NOMO-1 treated with DMSO at 0.1 percent for 48 hours (cell line): ENCODE data around the gene RASL10B.

Source experiments
- DNase-seq: peaks from one replicate; lab custom pipeline; 2025; ENCODE audit not compliant: unreplicated experiment; lab: John Stamatoyannopoulos, UW

The RASL10B gene

DNA sequence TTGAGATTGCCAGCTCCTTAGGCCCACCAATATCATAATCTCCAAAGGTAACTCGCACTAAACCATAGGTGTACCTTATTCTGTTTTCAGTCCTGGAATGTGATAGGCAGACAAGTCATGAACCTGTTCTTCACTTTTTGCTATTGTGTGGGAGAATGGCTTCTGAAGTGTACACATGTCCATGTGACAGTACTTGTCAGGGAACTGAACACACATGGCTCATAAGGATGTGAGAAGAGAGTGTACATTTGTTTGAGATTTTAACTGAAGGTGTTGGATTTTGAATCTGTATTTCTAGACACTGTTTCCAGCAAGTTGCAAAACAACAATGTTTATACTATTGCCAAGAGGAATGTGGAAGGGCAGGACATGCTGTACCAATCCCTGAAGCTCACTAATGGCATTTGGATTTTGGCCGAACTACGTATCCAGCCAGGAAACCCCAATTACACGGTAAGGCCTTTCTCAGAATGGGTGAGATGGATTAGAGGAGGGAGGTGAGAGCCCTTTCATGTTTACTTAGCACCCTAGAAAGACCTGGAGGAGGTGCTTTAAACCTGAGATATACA lies 14.5 kb upstream of the RASL10B start:
- DNase-seq = no peak

- DNase-seq = no peak
These were observed 14.0 kb upstream of the RASL10B start for GRCh38 chr17:35717475-35717874.

- no peak for DNase-seq
These were observed 7.7 kb upstream of the RASL10B start for GRCh38 chr17:35723735-35724134.

DNA sequence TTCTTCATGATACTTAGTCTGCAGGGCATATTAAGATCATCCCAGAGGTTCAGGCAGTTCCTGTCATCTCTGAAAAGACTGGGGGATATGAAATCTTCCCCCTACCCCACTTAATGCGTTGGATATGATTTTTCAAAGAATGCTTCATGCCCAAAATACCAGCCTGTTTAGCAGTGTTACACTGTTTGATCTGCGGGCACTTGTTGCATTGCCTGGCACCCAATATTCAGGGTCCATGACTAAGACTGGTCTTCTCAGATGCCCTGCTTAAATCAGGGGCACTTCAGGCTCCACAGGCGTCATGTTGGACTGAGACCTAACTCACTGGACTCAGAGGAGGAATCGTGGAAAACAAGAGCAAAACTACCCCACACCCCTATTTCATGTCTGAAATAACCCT lies 6.4 kb upstream of the RASL10B start:
- DNase-seq = no peak

GRCh38 chr17:35725802-35726126 lies 5.7 kb upstream of the RASL10B start:
- DNase-seq = no peak

DNA sequence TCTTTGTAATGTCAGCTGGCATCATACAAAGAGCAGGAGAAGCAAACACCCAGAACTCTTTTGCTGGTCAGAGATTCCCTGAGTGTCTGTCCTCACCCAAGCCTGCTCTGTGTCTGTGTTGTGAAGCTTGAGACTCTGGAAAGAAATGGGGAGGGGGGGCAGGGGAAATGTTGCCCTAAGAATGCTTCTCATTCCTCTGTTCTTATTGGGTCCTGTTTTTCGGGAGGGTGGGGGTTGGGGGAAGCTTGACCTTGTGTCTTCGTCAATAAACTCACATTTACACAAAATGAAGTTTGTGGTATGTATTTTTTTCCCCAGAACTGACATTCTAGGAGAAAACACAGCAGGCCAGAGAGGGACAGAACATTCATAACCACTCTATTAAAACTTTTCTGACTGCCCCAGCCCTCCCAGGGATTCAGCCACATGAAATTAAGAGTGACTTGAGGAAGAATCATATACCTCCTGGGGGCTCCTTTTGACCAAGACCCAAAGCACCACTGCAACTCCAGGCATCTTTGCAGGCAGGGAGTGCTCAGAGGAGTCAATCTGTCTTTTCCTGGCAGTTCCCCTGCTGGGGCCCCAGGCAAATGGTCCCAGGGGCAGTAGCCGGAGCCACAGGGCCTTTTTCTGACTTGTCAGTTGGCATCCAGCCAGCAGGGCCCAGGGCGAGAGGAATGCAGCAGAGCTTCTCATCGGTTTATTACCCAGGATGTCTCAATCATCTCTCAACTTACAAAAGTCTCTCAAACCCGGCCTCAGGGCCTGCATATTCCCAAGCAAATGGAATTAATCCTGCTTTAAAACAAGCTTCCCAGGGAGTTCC lies 5.1 kb upstream of the RASL10B start:
- peak; percentile 4 for DNase-seq

DNA sequence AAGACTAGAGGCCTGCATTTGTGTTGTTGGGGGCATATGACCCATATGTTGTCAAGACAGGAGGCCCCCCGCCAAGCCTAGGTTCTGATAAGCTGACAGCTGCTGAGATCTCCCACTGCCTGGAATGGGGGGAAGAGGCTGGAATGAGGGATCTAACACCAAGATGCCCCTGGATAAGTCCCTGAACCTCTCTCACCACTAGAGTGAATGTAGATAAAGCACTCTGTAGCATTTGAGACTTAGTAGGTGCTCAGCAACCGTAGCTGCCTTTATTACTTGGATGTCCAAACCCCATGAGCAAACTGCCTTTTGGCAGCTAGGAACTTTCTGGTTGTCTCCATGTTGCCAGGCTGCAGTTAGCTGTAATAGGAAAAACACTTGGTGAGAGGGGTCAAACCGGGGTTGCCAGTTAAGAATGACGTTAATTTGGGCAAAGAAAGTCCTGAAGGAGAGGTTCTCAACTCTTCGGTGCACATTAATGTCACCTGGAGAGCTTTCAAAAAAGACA lies 4.4 kb upstream of the RASL10B start:
- DNase-seq = no peak

DNA sequence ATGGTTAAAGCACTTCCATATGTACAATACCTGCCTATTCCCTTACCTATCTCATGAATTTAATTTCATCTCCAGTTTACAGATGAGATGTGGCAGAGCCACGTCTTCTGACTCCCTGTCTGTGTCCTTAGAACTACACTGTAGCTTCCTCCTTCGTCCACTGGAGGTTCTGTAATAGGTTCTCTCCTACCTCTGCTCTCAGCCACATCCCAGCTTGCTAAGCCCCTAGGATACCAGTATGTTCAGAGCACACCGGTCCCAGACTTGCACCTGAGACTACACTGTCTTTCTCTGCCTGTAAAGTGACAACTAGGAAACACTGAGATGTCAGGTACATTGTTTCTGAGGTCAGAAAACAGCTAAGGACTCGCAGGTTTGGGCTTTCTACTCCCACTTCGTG lies 3.8 kb upstream of the RASL10B start:
- no peak for DNase-seq

DNA sequence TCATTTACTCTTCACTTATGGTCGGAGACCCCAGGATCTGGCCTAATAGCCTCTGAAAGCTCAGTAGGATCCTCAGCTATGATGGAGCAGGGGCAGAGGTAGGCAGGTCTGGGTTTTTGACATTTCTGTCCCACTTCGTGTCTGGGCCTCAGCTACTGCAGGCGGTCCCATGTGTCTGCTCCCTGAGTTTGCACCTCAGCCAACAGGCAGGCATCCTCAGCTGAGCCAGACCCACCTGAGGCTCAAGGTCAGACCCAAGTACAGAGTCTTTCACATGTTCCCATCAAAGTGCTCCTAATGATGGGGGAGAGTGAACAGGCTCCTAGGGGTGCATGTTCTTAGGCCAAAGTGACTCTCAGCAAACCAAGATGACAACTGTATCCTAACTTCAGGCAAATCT lies 2.9 kb upstream of the RASL10B start:
- no peak for DNase-seq

DNA sequence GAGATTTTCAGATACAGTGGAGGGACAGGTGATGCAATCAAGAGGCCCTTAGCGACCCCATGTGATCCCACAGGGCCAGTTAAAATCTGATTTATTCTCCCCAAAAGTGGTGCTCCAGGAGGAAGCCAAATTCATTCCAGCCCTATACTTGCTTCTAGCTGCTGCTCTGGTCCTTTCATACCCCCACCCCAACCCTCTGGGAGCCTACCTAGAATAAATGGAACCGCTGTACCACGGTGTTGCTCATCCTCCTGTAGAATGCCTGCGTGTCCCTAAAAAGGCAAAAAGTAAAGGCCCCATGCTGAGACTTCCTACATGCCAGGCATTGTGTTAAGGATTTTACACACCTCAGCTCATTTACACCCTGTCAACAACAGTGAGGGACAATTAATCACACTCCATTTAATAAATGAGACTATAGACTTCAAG lies 2.0 kb upstream of the RASL10B start:
- no peak for DNase-seq

DNA sequence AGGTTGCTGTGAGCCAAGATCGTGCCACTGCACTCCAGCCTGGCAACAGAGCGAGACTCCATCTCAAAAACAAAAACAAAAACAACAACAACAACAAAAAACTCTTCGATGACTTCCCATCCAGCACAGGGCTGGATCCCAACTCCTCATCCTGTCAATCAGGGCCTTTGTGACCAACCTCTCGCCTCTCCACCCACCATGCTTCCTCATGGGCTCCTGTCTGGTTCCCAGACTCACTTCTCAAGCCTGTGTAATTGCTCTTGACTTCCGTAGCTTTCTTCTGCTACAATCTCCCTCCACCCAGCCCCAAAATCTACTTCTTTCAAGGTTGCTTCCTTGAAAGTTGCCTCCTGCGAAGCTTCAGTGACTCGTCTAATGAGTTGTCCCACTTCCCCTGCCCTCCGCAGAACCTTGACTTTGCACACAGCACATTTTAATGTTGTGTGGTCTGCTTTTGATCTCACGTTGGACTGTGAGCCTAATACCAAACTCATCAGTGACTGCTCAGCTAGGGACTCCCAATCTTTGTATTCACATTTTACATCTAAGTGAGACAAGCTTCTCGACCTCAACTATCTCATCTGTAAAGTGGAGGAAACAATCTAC lies 936 bp upstream of the RASL10B start:
- DNase-seq = no peak

GRCh38 chr17:35731917-35732805 lies 722 bp downstream of the RASL10B start:
- DNase-seq = no peak

DNA sequence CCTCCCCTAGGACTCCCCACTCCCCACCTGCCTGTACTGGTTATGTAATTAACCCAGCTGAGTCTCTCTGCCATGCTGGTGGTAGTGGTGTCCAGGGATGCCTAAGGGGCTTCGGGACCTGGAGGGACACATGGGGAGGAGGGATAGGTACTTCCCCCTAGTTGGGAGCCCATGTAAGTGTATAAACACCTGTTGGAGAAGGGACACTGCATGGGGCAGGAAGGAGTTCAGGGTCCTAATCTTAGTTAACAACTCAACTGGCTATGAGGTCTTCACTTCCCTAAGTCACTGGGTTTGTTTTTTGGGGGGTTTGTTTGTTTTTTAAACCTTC lies 1.3 kb downstream of the RASL10B start:
- DNase-seq = no peak

DNA sequence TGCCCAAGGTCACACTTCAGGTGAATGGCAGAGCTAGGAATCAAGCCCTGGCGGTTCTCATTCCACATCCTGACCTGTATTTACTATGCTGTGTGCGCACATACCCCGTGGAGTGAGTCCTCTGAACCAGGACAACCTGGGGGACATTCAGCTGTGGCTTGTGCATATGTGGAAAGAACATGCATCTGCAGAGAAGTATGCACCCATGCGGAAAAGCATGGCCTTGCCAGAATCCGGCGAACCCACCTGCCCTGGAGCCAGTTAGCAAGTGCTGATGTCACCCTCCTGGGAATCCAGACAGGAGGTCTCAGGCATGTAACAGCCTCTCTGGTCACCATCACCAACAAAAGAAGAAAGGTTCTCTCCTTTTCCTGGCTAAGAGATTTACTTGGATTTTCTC lies 1.9 kb downstream of the RASL10B start:
- DNase-seq = no peak

DNA sequence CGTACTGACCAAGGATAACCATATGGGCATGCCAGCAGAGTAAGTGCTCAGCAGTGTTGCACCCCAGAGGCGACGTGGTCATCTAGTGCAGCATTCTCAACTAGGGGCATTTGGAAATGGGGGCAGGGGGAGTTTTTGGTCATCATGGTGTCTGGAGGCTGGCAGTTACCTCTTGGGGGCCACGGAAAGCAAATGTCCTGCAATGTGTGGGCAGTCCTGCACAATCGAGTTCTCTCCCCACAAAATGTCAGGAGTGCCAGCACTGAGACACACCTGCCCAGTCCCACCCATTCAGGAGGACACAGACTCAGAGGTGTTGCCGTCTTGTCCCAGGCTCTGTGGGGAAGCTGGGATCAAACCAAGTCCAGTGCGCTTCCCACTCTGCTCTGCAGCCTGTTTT lies 3.0 kb downstream of the RASL10B start:
- DNase-seq = no peak

GRCh38 chr17:35735036-35735805 lies 3.8 kb downstream of the RASL10B start:
- DNase-seq = no peak

- DNase-seq = no peak
These were observed 4.8 kb downstream of the RASL10B start for GRCh38 chr17:35736236-35736635.

GRCh38 chr17:35738519-35739133 lies 7.2 kb downstream of the RASL10B start:
- no peak for DNase-seq

DNA sequence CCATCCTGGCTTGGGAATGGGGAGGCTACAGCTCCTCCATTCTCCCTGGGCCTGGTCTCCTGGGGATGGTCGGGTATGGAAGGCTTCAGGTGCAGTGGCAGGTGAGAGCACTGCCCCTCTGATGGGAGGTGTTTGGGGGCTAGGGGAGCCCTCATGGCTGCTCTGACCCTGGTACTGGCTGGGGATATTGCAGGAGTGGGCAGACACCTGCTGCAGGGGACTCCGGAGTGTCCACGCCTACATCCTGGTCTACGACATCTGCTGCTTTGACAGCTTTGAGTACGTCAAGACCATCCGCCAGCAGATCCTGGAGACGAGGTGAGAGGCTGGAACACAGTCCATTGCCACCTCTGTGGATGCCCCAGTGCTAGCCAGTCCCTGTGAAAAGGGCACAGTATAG lies 8.8 kb downstream of the RASL10B start:
- no peak for DNase-seq
